PC-9 (cell line): ENCODE measurements around the gene CETN1. TPM values are rescaled to one million over a fixed set of nuclear protein-coding genes. Genes with fewer than 3 reads are reported as not detected.

Experiments used
- BruUV-seq: library from RNA; stranded (reverse); fragments of 400-500 nt; replicated peaks from 2 replicates; lab custom pipeline; 2021; lab: Mats Ljungman, UMichigan
- CTCF ChIA-PET: fragments of 300-600 bp; sonication (Branson Sonifier 250); formaldehyde crosslinking; loops from one replicate; lab custom pipeline; 2022; ENCODE audit warnings: antibody characterized with exemption; lab: Charles Lee
- POLR2A ChIA-PET: fragments of 300-600 bp; sonication (Branson Sonifier 250); formaldehyde crosslinking; loops from one replicate; lab custom pipeline; 2022; ENCODE audit warnings: antibody characterized with exemption; ENCODE audit not compliant: unreplicated experiment; lab: Charles Lee
- DNase-seq, 2 experiments: peaks; one replicate each; pipeline versions ENCODE4 v3.0.0 to v3.0.0-alpha.2; 2015 to 2022; ENCODE audit warnings: mixed read lengths in 1 of 2
- H2AFZ ChIP-seq: fragments of 200-600 bp; sonication (generic); 2 replicates; pipeline ENCODE4 v1.8.1; 2017; ENCODE audit warnings: antibody characterized with exemption
- H3F3A ChIP-seq: fragments of 200-600 bp; sonication (generic); 2 replicates; pipeline ENCODE4 v1.8.1; 2017; ENCODE audit warnings: antibody characterized with exemption, mild to moderate bottlenecking, low read depth; ENCODE audit not compliant: insufficient read depth
- H3K27ac ChIP-seq: fragments of 200-600 bp; sonication (generic); 2 replicates; pipeline ENCODE4 v1.6.1; 2016; ENCODE audit warnings: mixed run types
- H3K27me3 ChIP-seq: fragments of 200-600 bp; sonication (generic); 2 replicates; pipeline ENCODE4 v1.6.1; 2016; ENCODE audit warnings: low read depth, mixed run types; ENCODE audit not compliant: insufficient read depth
- H3K36me3 ChIP-seq: fragments of 200-600 bp; sonication (generic); 2 replicates; pipeline ENCODE4 v1.6.1; 2016; ENCODE audit warnings: low read depth, mixed run types
- H3K4me1 ChIP-seq: fragments of 200-600 bp; sonication (generic); replicated peaks from 2 replicates; pipeline ENCODE4 v1.6.1; 2016; ENCODE audit warnings: mixed run types; ENCODE audit not compliant: insufficient read depth
- H3K4me2 ChIP-seq: fragments of 200-600 bp; sonication (generic); 2 replicates; pipeline ENCODE4 v1.6.1; 2017; ENCODE audit warnings: mixed run types
- H3K4me3 ChIP-seq: fragments of 200-600 bp; sonication (generic); 2 replicates; pipeline ENCODE4 v1.6.1; 2016; ENCODE audit warnings: mixed run types
- H3K79me2 ChIP-seq: fragments of 200-600 bp; sonication (generic); 2 replicates; pipeline ENCODE4 v1.6.1; 2017; ENCODE audit warnings: low read depth, mixed run types
- H3K9me2 ChIP-seq: fragments of 200-600 bp; sonication (generic); 2 replicates; pipeline ENCODE4 v1.8.1; 2017; ENCODE audit warnings: mild to moderate bottlenecking; ENCODE audit not compliant: insufficient read depth
- H3K9me3 ChIP-seq: fragments of 200-600 bp; sonication (generic); 2 replicates; pipeline ENCODE4 v1.8.1; 2016; ENCODE audit warnings: low read depth; ENCODE audit not compliant: insufficient read depth
- H4K20me1 ChIP-seq: fragments of 200-600 bp; sonication (generic); 2 replicates; pipeline ENCODE4 v1.8.1; 2017; ENCODE audit not compliant: insufficient read depth
- EZH2 ChIP-seq: fragments of 200-600 bp; sonication (generic); IDR thresholded peaks from 2 replicates; pipeline ENCODE4 v1.8.0; 2017; ENCODE audit warnings: antibody characterized with exemption, low read depth
- intact Hi-C: fragments of 100-400 bp; cut with micrococcal nuclease; formaldehyde crosslinking; loops from one replicate; pipeline ENCODE4 v1.10.0; 2022; ENCODE audit not compliant: unreplicated experiment
- total RNA-seq: library from RNA; stranded (reverse); gene quantifications from 2 replicates; pipeline ENCODE4 v1.2.3, GENCODE V29; 2021
- TF ChIP-seq, protein P1 (sequence below): fragments of 200-600 bp; sonication (generic); conservative IDR thresholded peaks from 2 replicates; pipeline ENCODE4 v1.6.1; 2017; ENCODE audit warnings: mixed run types, antibody characterized with exemption, mild to moderate bottlenecking, moderate library complexity

The CETN1 gene
- total RNA-seq, 1 experiment from 2014 or later: not detected

DNA sequence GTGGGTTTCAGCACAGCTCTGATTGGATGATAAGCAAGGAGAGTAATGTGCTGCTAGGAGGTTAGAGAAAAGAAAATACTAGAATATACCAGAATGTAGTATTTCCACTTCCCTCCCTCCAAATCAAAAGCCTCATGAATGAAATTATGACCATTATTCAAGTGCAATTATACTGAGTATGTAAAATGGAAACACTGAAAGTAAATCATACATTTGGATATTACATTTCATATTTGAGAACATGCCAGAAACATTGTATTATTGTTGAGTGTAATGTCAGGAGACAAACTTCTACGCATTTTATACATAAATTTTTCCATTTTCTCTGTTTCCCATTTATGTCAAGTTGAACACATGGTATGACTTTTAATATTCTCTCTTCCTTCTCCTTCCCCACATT is 942 bp upstream of the CETN1 start:
- no peak overlapping the region for H3K27ac ChIP-seq
- H2AFZ ChIP-seq: no peak overlapping the region
- H3K36me3 ChIP-seq: no peaks in the 10 kb centered on the region
- peaks cover 92% of the 10 kb centered on the region for H3K27me3 ChIP-seq
- BruUV-seq: no TSS peak
- no peaks in the 10 kb centered on the region for H3K4me1 ChIP-seq
- TF ChIP-seq, protein P1, sequence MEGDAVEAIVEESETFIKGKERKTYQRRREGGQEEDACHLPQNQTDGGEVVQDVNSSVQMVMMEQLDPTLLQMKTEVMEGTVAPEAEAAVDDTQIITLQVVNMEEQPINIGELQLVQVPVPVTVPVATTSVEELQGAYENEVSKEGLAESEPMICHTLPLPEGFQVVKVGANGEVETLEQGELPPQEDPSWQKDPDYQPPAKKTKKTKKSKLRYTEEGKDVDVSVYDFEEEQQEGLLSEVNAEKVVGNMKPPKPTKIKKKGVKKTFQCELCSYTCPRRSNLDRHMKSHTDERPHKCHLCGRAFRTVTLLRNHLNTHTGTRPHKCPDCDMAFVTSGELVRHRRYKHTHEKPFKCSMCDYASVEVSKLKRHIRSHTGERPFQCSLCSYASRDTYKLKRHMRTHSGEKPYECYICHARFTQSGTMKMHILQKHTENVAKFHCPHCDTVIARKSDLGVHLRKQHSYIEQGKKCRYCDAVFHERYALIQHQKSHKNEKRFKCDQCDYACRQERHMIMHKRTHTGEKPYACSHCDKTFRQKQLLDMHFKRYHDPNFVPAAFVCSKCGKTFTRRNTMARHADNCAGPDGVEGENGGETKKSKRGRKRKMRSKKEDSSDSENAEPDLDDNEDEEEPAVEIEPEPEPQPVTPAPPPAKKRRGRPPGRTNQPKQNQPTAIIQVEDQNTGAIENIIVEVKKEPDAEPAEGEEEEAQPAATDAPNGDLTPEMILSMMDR: no peak
- no peak for TF ChIP-seq EZH2
- DNase-seq: no peak
- intact Hi-C loops: no loop called here
- H3K9me3 ChIP-seq: no peaks in the 10 kb centered on the region
- POLR2A ChIA-PET: no interaction called here
- H3K79me2 ChIP-seq: no peaks in the 10 kb centered on the region
- H4K20me1 ChIP-seq: no peaks in the 10 kb centered on the region
- no peaks in the 10 kb centered on the region for H3K9me2 ChIP-seq
- no peak overlapping the region for H3K4me2 ChIP-seq
- H3F3A ChIP-seq: no peaks in the 10 kb centered on the region
- H3K4me3 ChIP-seq: no peak overlapping the region
- CTCF ChIA-PET: no interaction called here

DNA sequence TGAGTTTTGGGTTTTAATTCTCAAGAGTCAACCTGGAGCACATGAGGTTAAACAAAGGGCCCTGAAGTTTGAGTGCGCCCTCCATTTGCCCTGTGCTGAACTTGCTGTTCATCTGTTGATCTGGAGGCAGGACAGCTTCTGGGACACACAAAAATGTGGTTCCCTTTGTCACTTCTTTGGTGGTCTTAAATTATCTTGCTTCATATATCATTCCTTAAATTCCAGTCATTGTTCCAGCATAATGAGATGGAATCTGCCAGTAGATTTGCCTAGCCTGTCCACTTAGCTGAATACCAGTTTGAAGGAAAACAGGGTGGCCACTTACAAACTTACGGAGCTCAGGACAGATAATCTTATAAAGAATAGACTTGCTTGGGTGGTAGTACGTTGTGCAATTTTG is 916 bp downstream of the CETN1 start:
- H3K9me3 ChIP-seq: no peaks in the 10 kb centered on the region
- H4K20me1 ChIP-seq: no peaks in the 10 kb centered on the region
- H3K9me2 ChIP-seq: no peaks in the 10 kb centered on the region
- H3K4me2 ChIP-seq: no peak overlapping the region
- ChIA-PET POLR2A (no interaction called here), CTCF (no interaction called here)
- H3K4me1 ChIP-seq: no peaks in the 10 kb centered on the region
- peaks cover 81% of the 10 kb centered on the region for H3K27me3 ChIP-seq
- no peak overlapping the region for H2AFZ ChIP-seq
- H3K4me3 ChIP-seq: no peak overlapping the region
- no peaks in the 10 kb centered on the region for H3F3A ChIP-seq
- intact Hi-C loops: no loop called here
- no peaks in the 10 kb centered on the region for H3K79me2 ChIP-seq
- DNase-seq: no peak
- no TSS peak for BruUV-seq
- no peak overlapping the region for H3K27ac ChIP-seq
- no peaks in the 10 kb centered on the region for H3K36me3 ChIP-seq
- no peak for TF ChIP-seq EZH2
- TF ChIP-seq, protein P1: no peak

DNA sequence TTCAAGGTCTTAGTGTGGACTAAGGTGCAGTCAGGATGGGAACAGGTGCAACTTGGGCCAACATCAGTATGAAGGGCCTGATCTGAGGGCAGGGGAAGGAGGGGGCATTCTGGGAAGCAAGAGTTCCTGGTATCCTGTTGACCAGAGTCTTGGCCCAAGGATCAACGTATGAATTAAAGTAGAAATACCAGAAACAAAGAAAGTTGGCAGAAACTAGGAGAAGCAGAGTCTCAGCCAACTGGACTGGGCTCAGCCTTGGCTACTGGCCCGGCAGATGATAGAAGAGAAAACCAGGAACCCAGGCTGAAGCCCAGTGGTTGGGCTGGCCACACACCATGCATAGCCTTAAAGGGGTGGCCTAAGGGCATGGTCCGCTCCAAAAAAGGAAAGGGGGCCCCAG is 2.3 kb downstream of the CETN1 start:
- ChIA-PET POLR2A (no interaction called here), CTCF (interaction anchor here (0.6 kb wide), 1 partner anchor 187 kb away, joined by 18 read pairs; no protein-coding TSS in a partner anchor)
- BruUV-seq: no TSS peak
- H3K27me3 ChIP-seq: peaks cover 74% of the 10 kb centered on the region
- no peaks in the 10 kb centered on the region for H3K79me2 ChIP-seq
- intact Hi-C loops: no loop called here
- no peaks in the 10 kb centered on the region for H3F3A ChIP-seq
- H3K9me3 ChIP-seq: no peaks in the 10 kb centered on the region
- H3K4me2 ChIP-seq: no peak overlapping the region
- no peak overlapping the region for H3K27ac ChIP-seq
- TF ChIP-seq, protein P1: no peak
- no peak for TF ChIP-seq EZH2
- H3K9me2 ChIP-seq: no peaks in the 10 kb centered on the region
- H3K4me3 ChIP-seq: no peak overlapping the region
- no peaks in the 10 kb centered on the region for H3K4me1 ChIP-seq
- no peaks in the 10 kb centered on the region for H3K36me3 ChIP-seq
- H4K20me1 ChIP-seq: no peaks in the 10 kb centered on the region
- DNase-seq: no peak
- no peak overlapping the region for H2AFZ ChIP-seq
